ENCODE measurements around the gene JAG2.
A peak's percentile ranks its signal among the peaks of the same experiment; 100 is the strongest.

Gene JAG2

GRCh38 chr14:105168496-105168978 is at the start of gene JAG2:
Gene JAG2, minus strand, starts transcription at chr14:105168776. Its CDS starts 356 bp downstream, at chr14:105168420.
- peak; percentile 3 for DNase-seq (ENCODE audit: low spot score)
- FAIRE-seq, result no peak

DNA sequence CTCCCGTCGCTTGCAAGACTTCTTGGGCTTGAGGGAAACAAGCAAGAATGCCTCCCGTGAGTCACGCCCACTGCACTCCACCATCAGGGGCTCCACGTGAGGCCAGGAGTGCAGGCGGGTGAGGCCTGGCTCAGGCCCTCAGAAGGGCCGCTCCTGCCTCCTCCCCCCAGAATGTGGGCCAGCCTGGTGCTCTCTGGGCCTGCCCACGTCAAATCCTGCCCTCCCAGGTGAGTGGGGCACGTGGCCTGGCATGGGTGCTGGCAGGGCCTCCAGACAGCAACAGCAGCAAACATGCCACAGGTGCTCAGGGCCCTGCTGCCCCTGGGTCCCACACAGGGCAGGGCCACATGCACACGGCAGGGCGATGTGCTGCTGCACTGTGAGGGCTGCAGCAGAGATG is 49.2 kb upstream of the JAG2 start:
- FAIRE-seq (no peak), DNase-seq (ENCODE audit: low spot score) (no peak)

- no peak for DNase-seq (ENCODE audit: low spot score)
- no peak for FAIRE-seq
Measured at GRCh38 chr14:105216490-105217247, 48.1 kb upstream of the JAG2 start.

DNA sequence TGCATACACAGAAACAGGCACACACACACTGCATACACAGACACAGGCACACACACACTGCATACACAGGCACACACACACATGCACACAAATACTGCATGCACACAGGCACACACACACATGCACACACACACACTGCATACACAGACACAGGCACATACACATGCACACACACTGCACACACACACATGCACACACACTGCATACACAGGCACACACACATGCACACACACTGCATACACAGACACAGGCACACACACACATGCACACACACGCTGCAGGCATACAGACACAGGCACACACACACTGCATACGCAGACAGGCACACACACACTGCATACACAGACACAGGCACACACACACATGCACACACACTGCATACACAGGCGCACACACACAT is 47.0 kb upstream of the JAG2 start:
- no peak for FAIRE-seq
- no peak for DNase-seq (ENCODE audit: low spot score)

DNA sequence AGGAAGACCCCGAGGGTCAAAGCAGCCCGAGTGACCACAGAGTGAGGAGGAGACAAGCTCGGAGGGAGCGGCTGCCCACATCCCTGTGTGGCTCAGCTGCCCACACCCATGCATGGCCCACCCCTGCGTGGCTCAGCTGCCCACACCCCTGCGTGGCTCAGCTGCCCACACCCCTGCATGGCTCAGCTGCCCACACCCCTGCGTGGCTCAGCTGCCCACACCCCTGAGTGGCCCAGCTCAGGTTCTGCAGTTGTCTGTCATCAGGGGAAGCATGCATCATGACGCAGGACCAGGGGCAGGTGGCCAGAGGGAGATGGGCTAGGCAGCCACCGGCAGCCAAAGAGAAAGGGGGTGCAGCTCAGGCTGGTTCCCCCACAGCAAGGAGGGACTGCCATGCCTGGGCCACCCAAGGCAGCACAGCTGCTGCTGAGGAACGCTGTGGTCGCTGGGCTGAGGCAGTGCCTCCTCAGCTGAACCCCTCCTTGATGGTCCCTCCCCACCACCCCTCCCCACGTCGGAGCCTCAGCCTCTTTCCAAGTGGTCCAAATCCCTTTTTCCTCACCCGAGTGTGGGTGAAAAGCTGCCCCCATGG is 45.8 kb upstream of the JAG2 start:
- FAIRE-seq (no peak), DNase-seq (ENCODE audit: low spot score) (no peak)

DNA sequence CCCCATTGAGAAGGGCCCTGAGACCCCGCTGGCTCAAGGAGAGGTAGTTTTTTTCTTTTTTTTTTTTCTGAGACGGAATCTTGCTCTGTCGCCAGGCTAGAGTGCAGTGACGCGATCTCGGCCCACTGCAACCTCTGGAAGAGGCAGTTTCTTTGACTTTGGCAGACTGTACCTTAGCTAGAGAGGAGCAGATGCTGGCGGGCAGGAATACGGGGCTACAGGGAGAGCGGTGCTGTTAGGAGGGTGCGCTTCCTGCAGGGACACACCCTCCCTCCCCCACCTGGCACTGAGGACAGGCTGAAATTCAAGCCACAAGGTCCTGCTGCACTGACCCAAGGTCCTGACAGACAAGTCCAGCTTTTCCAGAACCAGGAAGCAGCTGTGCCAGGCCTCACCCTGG is 44.8 kb upstream of the JAG2 start:
- DNase-seq (ENCODE audit: low spot score) (no peak), FAIRE-seq (no peak)

DNA sequence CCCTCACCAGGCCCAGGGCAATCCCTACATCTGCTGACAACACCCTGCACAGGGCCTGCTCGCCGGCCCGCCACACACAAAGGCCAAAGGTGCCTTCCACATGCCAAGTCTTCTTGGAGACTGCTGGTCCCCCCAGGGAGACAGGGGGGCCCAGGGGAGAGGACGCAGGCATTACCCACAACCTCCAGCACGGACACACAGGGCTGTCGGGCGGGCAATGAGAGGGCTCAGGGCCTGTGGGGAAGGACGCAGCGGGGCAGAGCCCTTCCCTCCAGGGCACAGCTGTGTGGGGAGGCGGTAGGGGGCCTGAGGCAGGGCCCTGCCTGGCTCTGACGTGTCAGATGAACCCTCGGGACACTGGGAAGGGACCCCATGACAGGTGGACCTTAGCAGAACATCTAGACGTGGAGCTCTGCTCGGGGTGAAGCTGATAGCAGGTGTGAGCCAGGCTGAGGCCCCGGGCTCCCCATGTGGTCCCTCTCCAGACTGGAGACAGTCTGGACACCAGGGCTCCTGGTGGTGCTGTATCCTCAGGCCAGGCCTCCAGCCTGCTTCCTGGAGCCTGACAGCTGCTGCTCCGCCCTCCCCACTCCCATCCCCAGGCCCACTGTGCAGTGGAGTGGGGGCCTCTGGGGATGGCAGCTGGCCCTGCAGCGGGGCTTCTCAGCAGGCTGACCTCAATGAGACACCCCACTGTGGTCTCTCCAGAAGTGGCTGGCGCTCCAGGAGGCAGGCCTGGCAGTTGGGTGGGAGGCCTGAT is 44.1 kb upstream of the JAG2 start:
- FAIRE-seq (no peak), DNase-seq (ENCODE audit: low spot score) (no peak)

- FAIRE-seq (no peak), DNase-seq (ENCODE audit: low spot score) (no peak)
Measured at GRCh38 chr14:105211758-105212089, 43.1 kb upstream of the JAG2 start.

- no peak for DNase-seq (ENCODE audit: low spot score)
- no peak for FAIRE-seq
Measured at GRCh38 chr14:105211086-105211757, 42.6 kb upstream of the JAG2 start.

- DNase-seq (ENCODE audit: low spot score) (no peak), FAIRE-seq (no peak)
Measured at GRCh38 chr14:105210266-105211025, 41.9 kb upstream of the JAG2 start.

DNA sequence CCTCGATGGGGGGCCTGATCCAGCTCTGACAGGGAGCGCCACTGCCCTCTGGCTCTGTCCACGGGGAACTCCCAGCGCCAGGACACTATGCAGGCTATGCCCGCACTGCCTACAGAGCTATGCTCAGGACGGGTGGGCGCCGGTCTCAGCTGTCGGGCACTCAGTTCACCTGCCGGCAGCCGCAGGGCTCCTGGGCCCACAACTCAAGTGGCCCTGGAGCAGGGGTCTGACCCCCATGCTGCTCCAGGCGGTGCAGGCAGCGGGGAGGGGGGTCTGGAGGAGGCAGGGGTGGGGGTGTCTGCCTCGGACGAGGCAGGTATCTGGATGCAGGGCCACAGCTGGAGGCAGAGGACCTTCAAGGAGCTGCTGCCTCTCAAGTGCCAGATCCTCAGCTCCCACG is 41.1 kb upstream of the JAG2 start:
- DNase-seq (ENCODE audit: low spot score) (no peak), FAIRE-seq (no peak)

GRCh38 chr14:105209091-105209490 is 40.5 kb upstream of the JAG2 start:
- no peak for FAIRE-seq

GRCh38 chr14:105208738-105209075 is 40.1 kb upstream of the JAG2 start:
- FAIRE-seq, result no peak
- DNase-seq (ENCODE audit: low spot score), result no peak

More at GRCh38 chr14:105209091-105209490, 40.5 kb upstream of the JAG2 start:
- no peak for DNase-seq (ENCODE audit: low spot score)

- DNase-seq (ENCODE audit: low spot score) (no peak), FAIRE-seq (no peak)
Measured at GRCh38 chr14:105207996-105208737, 39.6 kb upstream of the JAG2 start.

DNA sequence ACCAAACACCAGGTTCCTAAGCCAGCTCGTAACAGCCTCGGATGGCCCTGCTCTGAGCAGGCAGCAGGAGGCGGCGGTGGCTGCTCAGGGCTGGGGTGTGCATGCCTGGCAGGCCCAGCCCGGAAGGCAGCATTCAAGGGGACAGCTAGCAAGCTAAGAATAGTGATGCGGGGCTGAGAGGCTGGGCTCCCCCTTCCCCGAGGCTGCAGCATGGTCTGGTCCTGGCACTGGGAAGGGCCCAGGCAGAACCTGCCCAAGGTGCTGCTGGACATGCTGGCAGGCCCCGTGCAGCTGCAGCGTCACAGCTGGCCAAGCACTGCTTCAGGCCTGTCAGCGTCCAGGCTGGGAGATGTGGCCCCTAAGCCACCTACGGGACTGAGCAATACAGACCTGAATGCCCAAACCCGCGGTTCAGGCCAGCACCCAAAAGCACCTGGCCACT is 38.9 kb upstream of the JAG2 start:
- DNase-seq (ENCODE audit: low spot score) (no peak), FAIRE-seq (no peak)

DNA sequence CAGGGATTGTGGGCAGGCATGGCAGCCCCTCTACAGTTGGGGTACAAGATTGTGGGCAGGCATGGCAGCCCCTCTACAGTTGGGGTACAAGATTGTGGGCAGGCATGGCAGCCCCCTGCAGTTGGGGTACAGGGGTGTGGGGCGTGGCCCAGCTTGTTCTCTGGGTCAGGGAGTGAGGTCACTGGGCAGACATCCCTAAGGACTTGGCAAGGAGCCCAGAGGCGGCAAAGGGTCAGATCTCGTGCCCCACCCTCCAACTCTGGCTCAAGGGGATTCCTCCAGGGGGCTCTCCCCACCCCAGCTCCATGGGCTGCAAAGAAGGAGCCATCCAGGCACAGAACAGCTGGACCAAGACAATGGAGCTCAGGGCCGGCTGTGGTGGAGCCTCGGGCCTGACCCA is 38.3 kb upstream of the JAG2 start:
- no peak for FAIRE-seq
- no peak for DNase-seq (ENCODE audit: low spot score)

DNA sequence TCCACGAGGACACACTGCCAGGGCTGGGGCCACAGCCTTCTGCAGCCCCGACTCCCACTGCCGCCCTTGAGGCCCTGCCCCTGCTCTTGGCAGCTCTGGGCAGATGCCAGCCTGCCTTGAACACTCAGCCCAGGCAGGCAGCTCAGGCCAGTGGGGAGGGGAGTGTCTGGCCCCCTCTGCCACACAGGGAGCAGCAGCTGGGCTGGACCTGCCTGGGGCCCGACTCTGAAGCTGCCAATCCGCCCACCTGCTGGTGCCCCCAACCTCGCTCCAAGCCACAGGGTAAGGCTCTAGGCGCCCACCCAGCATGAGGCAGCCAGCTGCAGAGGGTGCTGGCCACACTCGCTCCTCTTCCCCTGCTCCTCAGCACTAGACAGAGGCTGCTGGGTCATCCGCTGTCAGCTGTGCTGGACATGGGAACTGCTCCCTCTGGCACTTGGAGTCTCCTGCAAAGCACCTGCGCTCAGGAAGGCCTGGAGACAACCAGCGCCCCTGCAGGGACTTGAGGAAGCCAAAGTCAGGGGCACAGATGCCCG is 37.2 kb upstream of the JAG2 start:
- no peak for FAIRE-seq
- no peak for DNase-seq (ENCODE audit: low spot score)

- DNase-seq (ENCODE audit: low spot score) (no peak), FAIRE-seq (no peak)
Measured at GRCh38 chr14:105204931-105205672, 36.5 kb upstream of the JAG2 start.

- FAIRE-seq (no peak), DNase-seq (ENCODE audit: low spot score) (peak; percentile 57)
Measured at GRCh38 chr14:105204206-105204930, 35.8 kb upstream of the JAG2 start.

All from RCC 7860 (cell line).